H1 (cell line): Measurements from ENCODE around the gene NR4A2. TPM values are rescaled to one million over a fixed set of nuclear protein-coding genes. Genes with fewer than 3 reads are reported as not detected.

ENCODE experiments used
- CTCF ChIA-PET: fragments of 300-600 bp; sonication (Branson Sonifier 250); formaldehyde crosslinking; loops from one replicate; lab custom pipeline; 2021; ENCODE audit not compliant: partially characterized antibody; lab: Charles Lee
- POLR2A ChIA-PET: fragments of 300-600 bp; sonication (Branson Sonifier 250); formaldehyde crosslinking; loops from one replicate; lab custom pipeline; 2021; ENCODE audit warnings: inconsistent platforms; ENCODE audit not compliant: partially characterized antibody; lab: Charles Lee
- DNase-seq, 2 experiments: peaks; one replicate each; pipeline versions ENCODE4 v3.0.0 to v3.0.0-alpha.2; 2010 to 2022; ENCODE audit warnings: low spot score in 2 of 2, low read depth in 1 of 2, mixed read lengths in 1 of 2
- FAIRE-seq: peaks from 2 replicates; lab custom pipeline; 2011; peaks lifted over from hg19 to GRCh38; lab: Jason Lieb, UNC
- H2AFZ ChIP-seq: 2 replicates; pipeline ENCODE4 v1.8.1; 2012; ENCODE audit warnings: low read length, inconsistent platforms
- H2AK5ac ChIP-seq: 2 replicates; pipeline ENCODE4 v1.6.1; 2013; ENCODE audit warnings: low read depth, low read length
- H2BK120ac ChIP-seq: replicated peaks from 2 replicates; pipeline ENCODE3; 2013; ENCODE audit warnings: low read depth, low read length, inconsistent platforms
- H2BK12ac ChIP-seq: 2 replicates; pipeline ENCODE4 v1.6.1; 2013; ENCODE audit warnings: low read depth, low read length
- H2BK15ac ChIP-seq: 2 replicates; pipeline ENCODE4 v1.6.1; 2013; ENCODE audit warnings: low read length
- H2BK20ac ChIP-seq: 2 replicates; pipeline ENCODE4 v1.6.1; 2013; ENCODE audit warnings: low read length
- H2BK5ac ChIP-seq: 2 replicates; pipeline ENCODE4 v1.6.1; 2013; ENCODE audit warnings: low read depth, low read length
- H3K14ac ChIP-seq: 2 replicates; pipeline ENCODE4 v1.6.1; 2013; ENCODE audit warnings: inconsistent platforms; ENCODE audit not compliant: insufficient read length
- H3K18ac ChIP-seq: 2 replicates; pipeline ENCODE4 v1.6.1; 2013; ENCODE audit warnings: low read length; ENCODE audit errors: extremely low read depth
- H3K23ac ChIP-seq: 2 replicates; pipeline ENCODE4 v1.6.1; 2013; ENCODE audit warnings: inconsistent platforms; ENCODE audit not compliant: insufficient read length
- H3K23me2 ChIP-seq: 2 replicates; pipeline ENCODE4 v1.6.1; 2013; ENCODE audit warnings: low read depth, low read length
- H3K27ac ChIP-seq: 2 replicates; pipeline ENCODE4 v1.6.1; 2011; ENCODE audit warnings: low read depth, low read length, inconsistent platforms
- H3K27me3 ChIP-seq, 4 experiments: replicated peaks in 1 of 4; 1 replicate in 1 of 4; 2 replicates in 3 of 4; pipeline versions ENCODE4 v1.6.1 to v1.8.1; 2011 to 2013; ENCODE audit warnings: low read length in 3 of 4, mild to moderate bottlenecking in 3 of 4, inconsistent platforms in 2 of 4, mixed read lengths in 2 of 4, moderate library complexity in 1 of 4; ENCODE audit not compliant: control insufficient read depth in 3 of 4, insufficient read depth in 3 of 4; ENCODE audit errors: extremely low read depth in 1 of 4
- H3K36me3 ChIP-seq, 4 experiments: 2 replicates each; pipeline versions ENCODE4 v1.6.1 to v1.8.1; 2011 to 2013; ENCODE audit warnings: mild to moderate bottlenecking in 4 of 4, low read length in 3 of 4, moderate library complexity in 2 of 4, control low read depth in 1 of 4, inconsistent platforms in 1 of 4; ENCODE audit not compliant: insufficient read depth in 4 of 4, control insufficient read depth in 2 of 4
- H3K4ac ChIP-seq: replicated peaks from 2 replicates; pipeline ENCODE3; 2013; ENCODE audit warnings: low read length, low read depth, mixed read lengths, inconsistent platforms; ENCODE audit not compliant: insufficient read length
- H3K4me1 ChIP-seq, 4 experiments: replicated peaks in 1 of 4; 1 replicate in 1 of 4; 2 replicates in 3 of 4; pipeline versions ENCODE4 v1.6.1 to v1.8.1; 2011 to 2013; ENCODE audit warnings: low read length in 3 of 4, inconsistent platforms in 2 of 4, mixed read lengths in 1 of 4; ENCODE audit not compliant: insufficient read depth in 4 of 4, control insufficient read depth in 3 of 4
- H3K4me2 ChIP-seq, 2 experiments: 2 replicates each; pipeline versions ENCODE4 v1.6.1 to v1.8.1; 2011 to 2013; ENCODE audit warnings: low read depth in 2 of 2, low read length in 2 of 2, control low read depth in 1 of 2, inconsistent platforms in 1 of 2, mild to moderate bottlenecking in 1 of 2; ENCODE audit not compliant: insufficient read depth in 1 of 2
- H3K4me3 ChIP-seq, 4 experiments: fragments of 200-600, 300-600 bp in 1 of 4; sonication (generic), shearing (Covaris generic), sonication (Bioruptor Twin) in 1 of 4; 2 replicates each; pipeline versions ENCODE4 v1.5.1 to v1.8.1; 2011 to 2016; ENCODE audit warnings: low read length in 4 of 4, low read depth in 3 of 4, control low read depth in 2 of 4, inconsistent platforms in 2 of 4, mild to moderate bottlenecking in 2 of 4, mixed read lengths in 1 of 4, moderate library complexity in 1 of 4; ENCODE audit not compliant: insufficient read depth in 2 of 4; ENCODE audit errors: extremely low read depth in 1 of 4
- H3K56ac ChIP-seq: replicated peaks from 2 replicates; pipeline ENCODE3; 2013; ENCODE audit warnings: low read depth, mild to moderate bottlenecking, mixed read lengths, low read length, inconsistent platforms; ENCODE audit not compliant: insufficient read length
- H3K79me1 ChIP-seq: 2 replicates; pipeline ENCODE4 v1.6.1; 2013; ENCODE audit warnings: low read depth, low read length, control low read depth
- H3K79me2 ChIP-seq, 2 experiments: 2 replicates each; pipeline versions ENCODE4 v1.6.1 to v1.8.1; 2012 to 2013; ENCODE audit warnings: low read length in 2 of 2, mild to moderate bottlenecking in 2 of 2, inconsistent platforms in 1 of 2; ENCODE audit not compliant: insufficient read depth in 2 of 2, control insufficient read depth in 1 of 2
- H3K9ac ChIP-seq, 4 experiments: replicated peaks in 1 of 4; 1 replicate in 1 of 4; 2 replicates in 3 of 4; pipeline versions ENCODE4 v1.6.1 to v1.8.1; 2011 to 2013; ENCODE audit warnings: low read depth in 3 of 4, low read length in 3 of 4, control low read depth in 2 of 4, mild to moderate bottlenecking in 2 of 4, moderate library complexity in 2 of 4, inconsistent platforms in 1 of 4; ENCODE audit errors: extremely low read depth in 1 of 4
- H3K9me3 ChIP-seq, 2 experiments: 2 replicates each; pipeline versions ENCODE4 v1.6.1 to v1.8.1; 2012 to 2013; ENCODE audit warnings: mild to moderate bottlenecking in 2 of 2, moderate library complexity in 2 of 2, control low read depth in 1 of 2, inconsistent platforms in 1 of 2, low read depth in 1 of 2, low read length in 1 of 2, mixed read lengths in 1 of 2; ENCODE audit not compliant: insufficient read depth in 2 of 2
- H4K20me1 ChIP-seq, 2 experiments: replicated peaks in 1 of 2; 2 replicates each; pipeline versions ENCODE3 to v1.8.1; 2011 to 2013; ENCODE audit warnings: inconsistent platforms in 2 of 2, low read length in 2 of 2, mild to moderate bottlenecking in 1 of 2; ENCODE audit not compliant: insufficient read depth in 2 of 2, control insufficient read depth in 1 of 2
- H4K5ac ChIP-seq: 2 replicates; pipeline ENCODE4 v1.6.1; 2013; ENCODE audit warnings: low read length, low read depth, mixed read lengths, inconsistent platforms; ENCODE audit not compliant: insufficient read length
- H4K8ac ChIP-seq: 2 replicates; pipeline ENCODE4 v1.8.0; 2013; ENCODE audit warnings: mild to moderate bottlenecking, moderate library complexity, low read length, inconsistent platforms; ENCODE audit not compliant: insufficient read depth; ENCODE audit errors: extremely low read depth
- H4K91ac ChIP-seq: replicated peaks from 2 replicates; pipeline ENCODE3; 2013; ENCODE audit warnings: low read length, mixed read lengths, inconsistent platforms; ENCODE audit not compliant: insufficient read length
- CBX5 ChIP-seq: fragments of 300-800, 300-1000 bp; sonication (generic); IDR thresholded peaks from 2 replicates; pipeline ENCODE4 v1.7.1; 2016; ENCODE audit warnings: antibody characterized with exemption, low read length, low read depth
- CEBPB ChIP-seq: IDR thresholded peaks from 2 replicates; pipeline ENCODE4 v1.6.1; 2012; ENCODE audit warnings: low read depth, low read length
- CHD1 ChIP-seq: IDR thresholded peaks from 2 replicates; pipeline ENCODE4 v1.6.1; 2012; ENCODE audit warnings: low read depth, low read length, improper control_type of control experiment
- CREB1 ChIP-seq: IDR thresholded peaks from 2 replicates; pipeline ENCODE4 v1.6.1; 2012; ENCODE audit warnings: inconsistent platforms
- CTCF ChIP-seq, 3 experiments: IDR thresholded peaks; 1 replicate in 2 of 3; 2 replicates in 1 of 3; pipeline versions ENCODE4 v1.5.1 to v1.6.1; 2011; ENCODE audit warnings: low read length in 3 of 3, mild to moderate bottlenecking in 3 of 3, inconsistent platforms in 2 of 3, low read depth in 1 of 3, moderate library complexity in 1 of 3; ENCODE audit not compliant: insufficient read depth in 1 of 3; ENCODE audit errors: control extremely low read depth in 1 of 3
- FOSL1 ChIP-seq: IDR thresholded peaks from 2 replicates; pipeline ENCODE4 v1.6.1; 2011; ENCODE audit warnings: mild to moderate bottlenecking, low read depth, low read length, moderate library complexity; ENCODE audit not compliant: insufficient read depth
- HDAC2 ChIP-seq, 2 experiments: fragments of 300-600 bp in 1 of 2; sonication (generic) in 1 of 2; IDR thresholded peaks; 2 replicates each; pipeline ENCODE4 v1.6.1; 2011 to 2012; ENCODE audit warnings: low read depth in 2 of 2, low read length in 2 of 2, mild to moderate bottlenecking in 2 of 2, moderate library complexity in 2 of 2, borderline replicate concordance in 1 of 2, inconsistent platforms in 1 of 2
- PHF8 ChIP-seq: fragments of 200-600 bp; sonication (generic); conservative IDR thresholded peaks from 2 replicates; pipeline ENCODE4 v1.7.1; 2012; ENCODE audit warnings: low read depth, mild to moderate bottlenecking, inconsistent platforms, low read length, moderate library complexity
- RXRA ChIP-seq: IDR thresholded peaks from 2 replicates; pipeline ENCODE4 v1.6.1; 2011; ENCODE audit warnings: low read depth, mild to moderate bottlenecking, low read length, moderate library complexity; ENCODE audit not compliant: insufficient read depth
- SAP30 ChIP-seq: fragments of 300-600 bp; sonication (generic); IDR thresholded peaks from 2 replicates; pipeline ENCODE4 v1.7.1; 2012; ENCODE audit warnings: low read length, moderate library complexity, mild to moderate bottlenecking, inconsistent platforms; ENCODE audit not compliant: insufficient read depth, insufficient replicate concordance
- SIRT6 ChIP-seq: IDR thresholded peaks from one replicate; pipeline ENCODE4 v1.7.1; 2012; ENCODE audit warnings: low read length, inconsistent platforms
- TCF12 ChIP-seq: IDR thresholded peaks from 2 replicates; pipeline ENCODE4 v1.6.1; 2011; ENCODE audit warnings: low read depth, mild to moderate bottlenecking, low read length
- WGBS, 2 experiments: shearing (Covaris generic) in 1 of 2; methylation state at CpG; one replicate each; pipeline versions ENCODE4 v1.1.6 to v1.1.7; 2013 to 2015; ENCODE audit warnings: low lambda C conversion rate in 2 of 2, mixed read lengths in 2 of 2, inconsistent platforms in 1 of 2, low coverage in 1 of 2, missing lambda C conversion rate in 1 of 2; ENCODE audit not compliant: insufficient replicate concordance in 2 of 2, insufficient coverage in 1 of 2, insufficient read length in 1 of 2; ENCODE audit errors: extremely low coverage in 1 of 2, missing lambda C conversion rate in 1 of 2; 5-methylcytosine and 5-hydroxymethylcytosine counted together
- polyA plus RNA-seq, 7 experiments: library from polyadenylated mRNA; depleted of rRNA in 3 of 7; stranded (reverse) in 5 of 7; unstranded in 2 of 7; fragments of >200 nt in 5 of 7; fragments of 200-250 nt in 2 of 7; gene quantifications; 1 replicate in 5 of 7; 2 replicates in 1 of 7; 4 replicates in 1 of 7; pipeline versions ENCODE4 v1.2.1 to v1.2.3, GENCODE V29; 2011 to 2013; ENCODE audit warnings: missing spikeins in 2 of 7, mixed read lengths in 2 of 7
- total RNA-seq: library from RNA; stranded (reverse); fragmentation: NEBNext Ultra II Directional; extraction: Animal tissue kit (Norgen Biotek cat#: 25700); gene quantifications from 2 replicates; pipeline ENCODE4 v1.2.1, GENCODE V29; 2021

NR4A2 gene
- total and polyA plus RNA-seq, 2 of the 8 experiments (the other 6 are each of a cell fraction or from before 2014, with no cell fraction given): 0.15 to 1.7 TPM

- Histone ChIP-seq H4K5ac (no peak overlapping the region), H3K9me3 (peaks cover 0 to 3% of the 10 kb centered on the region in 2 experiments; a peak in 2 of 4 replicates), H3K27ac (no peak overlapping the region), H3K9ac (no peak overlapping the region), H2BK12ac (no peak overlapping the region), H3K4ac (no peak overlapping the region), H2BK120ac (no peak overlapping the region), H2BK5ac (no peak overlapping the region), H4K20me1 (no peaks in the 10 kb centered on the region), H3K36me3 (no peaks in the 10 kb centered on the region), H4K91ac (no peak overlapping the region), H2AK5ac (no peak overlapping the region), H2BK15ac (no peak overlapping the region), H3K4me2 (no peak overlapping the region), H3K79me1 (no peaks in the 10 kb centered on the region), H3K4me3 (no peak overlapping the region), H3K18ac (no peak overlapping the region), H2AFZ (no peak overlapping the region), H4K8ac (no peak overlapping the region), H3K23me2 (no peaks in the 10 kb centered on the region), H3K27me3 (no peaks in the 10 kb centered on the region), H2BK20ac (no peak overlapping the region), H3K79me2 (no peaks in the 10 kb centered on the region), H3K14ac (no peak overlapping the region), H3K23ac (no peak overlapping the region), H3K56ac (no peak overlapping the region), H3K4me1 (no peaks in the 10 kb centered on the region)
- ChIA-PET CTCF (interaction anchor here (1.3 kb wide), 1 partner anchor 32 kb away, joined by 4 read pairs; no protein-coding TSS in a partner anchor), POLR2A (no interaction called here)
- DNase-seq: no peak
- FAIRE-seq: no peak
- WGBS, 2 experiments: 90% methylated on average over 4 of the region's 4 CpGs; no CpG with 5 or more reads in 1 of the 2 experiments
- TF ChIP-seq CREB1: no peak
- no peak for TF ChIP-seq CTCF (IDR thresholded peaks at IDR 0.05; ENCODE audit: control extremely low read depth in 1 of 3, insufficient read depth in 1 of 3, low read depth in 1 of 3, low read length in 3 of 3)
- TF ChIP-seq FOSL1: no peak
- no peak for TF ChIP-seq HDAC2 (IDR thresholded peaks at IDR 0.05; ENCODE audit: borderline replicate concordance in 1 of 2, low read depth in 2 of 2, low read length in 2 of 2)
- no peak for TF ChIP-seq CHD1
- no peak for TF ChIP-seq PHF8
- TF ChIP-seq SAP30: no peak
- TF ChIP-seq CEBPB: no peak
- TF ChIP-seq TCF12: no peak
- TF ChIP-seq SIRT6: no peak
- TF ChIP-seq CBX5: no peak
- no peak for TF ChIP-seq RXRA
These were observed 34.2 kb upstream of the NR4A2 start for GRCh38 chr2:156366753-156367152.
